PFSK-1 (cell line): ENCODE results near the gene KIFAP3.

ENCODE experiments used
- FOXP2 ChIP-seq: optimal IDR thresholded peaks from 2 replicates; pipeline ENCODE3; 2011; ENCODE audit warnings: borderline replicate concordance, control low read depth, inconsistent platforms; ENCODE audit not compliant: insufficient read depth; ENCODE audit errors: extremely low read length, extremely low read depth
- POLR2AphosphoS5 ChIP-seq: IDR thresholded peaks from 2 replicates; pipeline ENCODE4 v1.6.1; 2012; ENCODE audit warnings: low read depth, mild to moderate bottlenecking, control low read depth, low read length, moderate library complexity
- SIN3A ChIP-seq: IDR thresholded peaks from 2 replicates; pipeline ENCODE4 v1.6.1; 2012; ENCODE audit warnings: mild to moderate bottlenecking, low read length, moderate library complexity, borderline replicate concordance; ENCODE audit not compliant: insufficient read depth
- TAF1 ChIP-seq: IDR thresholded peaks from 2 replicates; pipeline ENCODE4 v1.6.1; 2012; ENCODE audit warnings: low read length, control low read depth, borderline replicate concordance; ENCODE audit not compliant: insufficient read depth
- TF ChIP-seq, protein P1 (sequence below), 2 experiments: IDR thresholded peaks; 2 replicates each; pipeline versions ENCODE4 v1.6.1 to v1.8.0; 2011 to 2012; ENCODE audit warnings: low read depth in 2 of 2, low read length in 2 of 2, control low read depth in 1 of 2, inconsistent platforms in 1 of 2, mild to moderate bottlenecking in 1 of 2, moderate library complexity in 1 of 2; ENCODE audit not compliant: insufficient read depth in 1 of 2

DNA sequence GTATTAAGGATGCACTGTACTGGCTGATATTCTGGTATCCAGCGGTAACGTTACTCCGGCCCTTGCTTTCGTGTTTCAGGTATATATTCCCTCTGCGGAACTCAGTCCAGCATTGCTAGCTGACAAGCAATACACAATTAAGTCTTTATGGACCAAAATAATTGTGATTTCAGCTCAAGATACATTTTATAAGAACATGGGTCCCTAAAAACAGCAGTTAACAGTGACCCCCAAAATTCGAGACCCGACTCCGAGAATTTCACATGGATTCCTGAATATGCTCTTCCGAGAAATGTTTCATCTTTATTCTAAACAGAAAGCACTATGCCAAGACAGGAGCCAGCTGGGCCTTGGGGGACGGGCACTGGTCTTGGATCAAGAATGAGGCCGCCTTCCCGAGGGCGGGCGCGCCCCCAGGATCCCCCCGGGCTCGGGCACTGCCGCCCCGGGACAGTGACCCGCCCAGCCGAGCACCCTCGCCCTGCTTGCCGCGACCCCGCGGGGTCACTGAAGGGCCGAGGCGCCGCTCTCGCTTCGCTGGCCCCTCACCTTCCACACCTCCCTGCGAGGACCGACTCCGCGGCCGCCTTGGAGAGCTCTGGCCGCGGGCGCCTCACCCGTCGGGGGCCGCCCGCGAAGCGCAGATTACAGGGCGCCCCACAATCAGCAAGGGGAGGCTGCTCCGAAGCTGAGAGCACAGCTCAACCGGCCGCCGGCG lies 181.4 kb downstream of the KIFAP3 start:
- TF ChIP-seq, protein P1, sequence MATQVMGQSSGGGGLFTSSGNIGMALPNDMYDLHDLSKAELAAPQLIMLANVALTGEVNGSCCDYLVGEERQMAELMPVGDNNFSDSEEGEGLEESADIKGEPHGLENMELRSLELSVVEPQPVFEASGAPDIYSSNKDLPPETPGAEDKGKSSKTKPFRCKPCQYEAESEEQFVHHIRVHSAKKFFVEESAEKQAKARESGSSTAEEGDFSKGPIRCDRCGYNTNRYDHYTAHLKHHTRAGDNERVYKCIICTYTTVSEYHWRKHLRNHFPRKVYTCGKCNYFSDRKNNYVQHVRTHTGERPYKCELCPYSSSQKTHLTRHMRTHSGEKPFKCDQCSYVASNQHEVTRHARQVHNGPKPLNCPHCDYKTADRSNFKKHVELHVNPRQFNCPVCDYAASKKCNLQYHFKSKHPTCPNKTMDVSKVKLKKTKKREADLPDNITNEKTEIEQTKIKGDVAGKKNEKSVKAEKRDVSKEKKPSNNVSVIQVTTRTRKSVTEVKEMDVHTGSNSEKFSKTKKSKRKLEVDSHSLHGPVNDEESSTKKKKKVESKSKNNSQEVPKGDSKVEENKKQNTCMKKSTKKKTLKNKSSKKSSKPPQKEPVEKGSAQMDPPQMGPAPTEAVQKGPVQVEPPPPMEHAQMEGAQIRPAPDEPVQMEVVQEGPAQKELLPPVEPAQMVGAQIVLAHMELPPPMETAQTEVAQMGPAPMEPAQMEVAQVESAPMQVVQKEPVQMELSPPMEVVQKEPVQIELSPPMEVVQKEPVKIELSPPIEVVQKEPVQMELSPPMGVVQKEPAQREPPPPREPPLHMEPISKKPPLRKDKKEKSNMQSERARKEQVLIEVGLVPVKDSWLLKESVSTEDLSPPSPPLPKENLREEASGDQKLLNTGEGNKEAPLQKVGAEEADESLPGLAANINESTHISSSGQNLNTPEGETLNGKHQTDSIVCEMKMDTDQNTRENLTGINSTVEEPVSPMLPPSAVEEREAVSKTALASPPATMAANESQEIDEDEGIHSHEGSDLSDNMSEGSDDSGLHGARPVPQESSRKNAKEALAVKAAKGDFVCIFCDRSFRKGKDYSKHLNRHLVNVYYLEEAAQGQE (IDR thresholded peaks at IDR 0.05; ENCODE audit: insufficient read depth in 1 of 2, low read depth in 2 of 2, low read length in 2 of 2) = no peak
- no peak for TF ChIP-seq TAF1
- no peak for TF ChIP-seq FOXP2
- TF ChIP-seq SIN3A = no peak
- TF ChIP-seq POLR2AphosphoS5 = no peak
